IMR-90 (cell line): Measurements from ENCODE around the gene CD151. TPM values are rescaled to one million over a fixed set of nuclear protein-coding genes. Genes with fewer than 3 reads are reported as not detected.
A peak's percentile ranks its signal among the peaks of the same experiment; 100 is the strongest.

Experiments used
- ATAC-seq: fragments of 200-7000 bp; cut with Tn5 transposase; 2 replicates; pipeline ENCODE4 v1.9.1; 2020; ENCODE audit warnings: low read depth, mild to moderate bottlenecking, moderate library complexity
- BruUV-seq: library from RNA; stranded (reverse); fragments of 400-500 nt; replicated peaks from 2 replicates; lab custom pipeline; 2021; lab: Mats Ljungman, UMichigan
- CTCF ChIA-PET: fragments of 300-600 bp; formaldehyde crosslinking; extraction: SDS; loops from one replicate; lab custom pipeline; 2021; ENCODE audit warnings: antibody characterized with exemption; lab: Yijun Ruan, JAX
- POLR2A ChIA-PET: fragments of 300-600 bp; sonication (Branson Sonifier 250); formaldehyde crosslinking; loops from one replicate; lab custom pipeline; 2022; ENCODE audit warnings: antibody characterized with exemption; ENCODE audit not compliant: unreplicated experiment; lab: Charles Lee
- DNase-seq: peaks from one replicate; pipeline ENCODE4 v3.0.0; 2013
- H2AFZ ChIP-seq: replicated peaks from 2 replicates; pipeline ENCODE3; 2013; ENCODE audit warnings: low read length, mild to moderate bottlenecking; ENCODE audit not compliant: poor library complexity
- H2AK5ac ChIP-seq: 2 replicates; pipeline ENCODE4 v1.6.1; 2013; ENCODE audit warnings: low read depth, low read length, inconsistent platforms
- H2AK9ac ChIP-seq: replicated peaks from 2 replicates; pipeline ENCODE3; 2013; ENCODE audit warnings: mild to moderate bottlenecking, low read depth, low read length, moderate library complexity; ENCODE audit not compliant: poor library complexity
- H2BK120ac ChIP-seq: 2 replicates; pipeline ENCODE4 v1.6.1; 2013; ENCODE audit warnings: low read depth, low read length, inconsistent platforms
- H2BK15ac ChIP-seq: 3 replicates; pipeline ENCODE4 v1.6.1; 2013; ENCODE audit warnings: low read depth, low read length, inconsistent platforms
- H2BK20ac ChIP-seq: 2 replicates; pipeline ENCODE4 v1.6.1; 2013; ENCODE audit warnings: low read depth, mild to moderate bottlenecking, inconsistent platforms, low read length, moderate library complexity
- H2BK5ac ChIP-seq: 2 replicates; pipeline ENCODE4 v1.6.1; 2013; ENCODE audit warnings: mild to moderate bottlenecking, low read depth, low read length, inconsistent platforms; ENCODE audit not compliant: poor library complexity, severe bottlenecking
- H3K14ac ChIP-seq: replicated peaks from 2 replicates; pipeline ENCODE4 v1.6.1; 2013; ENCODE audit warnings: low read depth, low read length, inconsistent platforms
- H3K18ac ChIP-seq: 2 replicates; pipeline ENCODE4 v1.6.1; 2013; ENCODE audit warnings: low read depth, low read length, control low read depth
- H3K23ac ChIP-seq: 2 replicates; pipeline ENCODE4 v1.6.1; 2013; ENCODE audit warnings: low read depth, low read length, inconsistent platforms
- H3K27ac ChIP-seq: 2 replicates; pipeline ENCODE4 v1.5.1; 2013; ENCODE audit warnings: mild to moderate bottlenecking, control low read depth, low read length; ENCODE audit not compliant: insufficient read depth
- H3K27me3 ChIP-seq: 2 replicates; pipeline ENCODE4 v1.6.1; 2013; ENCODE audit warnings: low read length; ENCODE audit not compliant: control insufficient read depth, insufficient read depth
- H3K36me3 ChIP-seq: 2 replicates; pipeline ENCODE4 v1.6.1; 2013; ENCODE audit warnings: low read length, mixed read lengths; ENCODE audit not compliant: control insufficient read depth, insufficient read depth
- H3K4ac ChIP-seq: 2 replicates; pipeline ENCODE4 v1.6.1; 2013; ENCODE audit warnings: low read depth, low read length, inconsistent platforms
- H3K4me1 ChIP-seq: 2 replicates; pipeline ENCODE4 v1.6.1; 2013; ENCODE audit warnings: low read length, mixed read lengths; ENCODE audit not compliant: control insufficient read depth, insufficient read depth
- H3K4me2 ChIP-seq: 2 replicates; pipeline ENCODE4 v1.6.1; 2013; ENCODE audit warnings: low read depth, mild to moderate bottlenecking, control low read depth, low read length, moderate library complexity
- H3K4me3 ChIP-seq: 2 replicates; pipeline ENCODE4 v1.5.1; 2013; ENCODE audit warnings: low read depth, mild to moderate bottlenecking, control low read depth, low read length, moderate library complexity; ENCODE audit not compliant: insufficient read depth
- H3K56ac ChIP-seq: 2 replicates; pipeline ENCODE4 v1.6.1; 2013; ENCODE audit warnings: low read length, inconsistent platforms; ENCODE audit not compliant: insufficient read depth; ENCODE audit errors: extremely low read depth
- H3K79me1 ChIP-seq, 2 experiments: 2 replicates each; pipeline ENCODE4 v1.6.1; 2013; ENCODE audit warnings: low read length in 2 of 2, inconsistent platforms in 1 of 2, low read depth in 1 of 2
- H3K9ac ChIP-seq: 2 replicates; pipeline ENCODE4 v1.6.1; 2013; ENCODE audit warnings: low read depth, low read length, control low read depth
- H3K9me1 ChIP-seq: 2 replicates; pipeline ENCODE4 v1.6.1; 2013; ENCODE audit warnings: low read length, inconsistent platforms; ENCODE audit not compliant: insufficient read depth
- H3K9me3 ChIP-seq: 2 replicates; pipeline ENCODE4 v1.6.1; 2013; ENCODE audit warnings: low read length; ENCODE audit not compliant: control insufficient read depth, insufficient read depth
- H4K20me1 ChIP-seq: 2 replicates; pipeline ENCODE4 v1.6.1; 2013; ENCODE audit warnings: low read length, inconsistent platforms; ENCODE audit not compliant: insufficient read depth
- H4K5ac ChIP-seq: 2 replicates; pipeline ENCODE4 v1.6.1; 2013; ENCODE audit warnings: mild to moderate bottlenecking, low read depth, low read length, control low read depth
- H4K8ac ChIP-seq, 2 experiments: 2 replicates each; pipeline ENCODE4 v1.6.1; 2013; ENCODE audit warnings: low read depth in 2 of 2, low read length in 2 of 2, control low read depth in 1 of 2, inconsistent platforms in 1 of 2
- H4K91ac ChIP-seq: 2 replicates; pipeline ENCODE4 v1.6.1; 2013; ENCODE audit warnings: low read depth, low read length, inconsistent platforms; ENCODE audit not compliant: insufficient read depth
- MXI1 ChIP-seq: IDR thresholded peaks from 2 replicates; pipeline ENCODE4 v1.6.1; 2012; ENCODE audit warnings: low read depth, mild to moderate bottlenecking, low read length, moderate library complexity, borderline replicate concordance
- RCOR1 ChIP-seq: IDR thresholded peaks from 2 replicates; pipeline ENCODE4 v1.6.1; 2012; ENCODE audit warnings: mild to moderate bottlenecking, low read length, improper control_type of control experiment; ENCODE audit not compliant: insufficient replicate concordance
- WGBS, 2 experiments: methylation state at CpG; one replicate each; pipeline versions ENCODE4 v1.1.5 to v1.1.7; 2013; ENCODE audit warnings: missing lambda C conversion rate in 2 of 2; ENCODE audit not compliant: insufficient read length in 1 of 2; ENCODE audit errors: extremely low coverage in 2 of 2; 5-methylcytosine and 5-hydroxymethylcytosine counted together
- dilution Hi-C: fragments of 300-500 bp; cut with HindIII; formaldehyde crosslinking; loops from one replicate; pipeline ENCODE4 v1.14.3; 2018; ENCODE audit warnings: low sequenced_read_pairs; ENCODE audit not compliant: unreplicated experiment
- in situ Hi-C: fragments of 300-500 bp; cut with MboI; formaldehyde crosslinking; loops from 3 replicates; pipeline ENCODE4 v1.14.3; 2019; ENCODE audit warnings: low sequenced_read_pairs, inconsistent platforms, mixed read lengths
- intact Hi-C: fragments of 100-400 bp; cut with micrococcal nuclease; formaldehyde crosslinking; loops from 2 replicates; pipeline ENCODE4 v1.10.0; 2022
- polyA plus RNA-seq, 3 experiments: library from polyadenylated mRNA; depleted of rRNA; stranded (reverse); fragments of >200 nt; gene quantifications; 2 replicates each; pipeline ENCODE4 v1.2.3, GENCODE V29; 2012; ENCODE audit warnings: low replicate concordance in 1 of 3
- total RNA-seq: library from RNA; depleted of rRNA; stranded (reverse); fragments of >200 nt; gene quantifications from 2 replicates; pipeline ENCODE4 v1.2.3, GENCODE V29; 2012

The CD151 gene
- total and polyA plus RNA-seq, 2 of the 4 experiments (the other 2 are of a cell fraction): 1,150 to 1,267 TPM

- H3K27me3 ChIP-seq: no peaks in the 10 kb centered on the region
- no peak for DNase-seq
- no peak overlapping the region for H4K91ac ChIP-seq
- H2BK15ac ChIP-seq: no peak overlapping the region
- H4K8ac ChIP-seq: no peak overlapping the region
- in situ Hi-C loops: no loop called here
- 100% methylated on average over 3 of the region's 9 CpGs; no CpG with 5 or more reads in 1 of the 2 experiments for WGBS, 2 experiments
- ChIA-PET POLR2A (no interaction called here), CTCF (no interaction called here)
- no peak overlapping the region for H4K5ac ChIP-seq
- intact Hi-C loops: no loop called here
- no peak overlapping the region for H3K56ac ChIP-seq
- H2AFZ ChIP-seq: no peak overlapping the region
- TF ChIP-seq MXI1: no peak
- TF ChIP-seq RCOR1: no peak
- peaks cover 2 to 4% of the 10 kb centered on the region in 2 experiments; a peak in 1 of 4 replicates for H3K79me1 ChIP-seq
- no peaks in the 10 kb centered on the region; the same call in 1 of the 2 replicates for H3K4me1 ChIP-seq
- H3K4me3 ChIP-seq: no peak overlapping the region
- no peak for ATAC-seq
- dilution Hi-C loops: no loop called here
- no peak overlapping the region for H2BK5ac ChIP-seq
- no peaks in the 10 kb centered on the region for H3K9me3 ChIP-seq
- H2AK5ac ChIP-seq: no peak overlapping the region
- H3K36me3 ChIP-seq: peaks cover 7% of the 10 kb centered on the region; the same call in 1 of the 2 replicates
- no peak overlapping the region for H3K9ac ChIP-seq
- H2AK9ac ChIP-seq: peak overlapping the region; percentile 78
- no peak overlapping the region for H3K4ac ChIP-seq
- H3K14ac ChIP-seq: no peak overlapping the region
- no TSS peak for BruUV-seq
- H4K20me1 ChIP-seq: peaks cover 11% of the 10 kb centered on the region
- no peak overlapping the region for H3K23ac ChIP-seq
- H3K9me1 ChIP-seq: peaks cover 3% of the 10 kb centered on the region
- no peak overlapping the region for H3K4me2 ChIP-seq
- H3K27ac ChIP-seq: no peak overlapping the region
- H2BK20ac ChIP-seq: no peak overlapping the region
- no peak overlapping the region for H3K18ac ChIP-seq
- H2BK120ac ChIP-seq: no peak overlapping the region
Measured at GRCh38 chr11:872799-873198, 40.0 kb downstream of the CD151 start.
